Neural progenitor cell (in vitro differentiated cells): ENCODE measurements around the gene AJUBA.

ENCODE experiments used
- CTCF ChIP-seq: fragments of 200-600 bp; sonication (generic); IDR thresholded peaks from 2 replicates; pipeline ENCODE4 v1.5.1; 2017; ENCODE audit warnings: antibody characterized with exemption, mild to moderate bottlenecking
- EZH2 ChIP-seq: fragments of 200-600 bp; sonication (generic); IDR thresholded peaks from 2 replicates; pipeline ENCODE4 v1.6.1; 2017; ENCODE audit warnings: antibody characterized with exemption, mild to moderate bottlenecking, moderate library complexity
- EZH2phosphoT487 ChIP-seq: fragments of 200-600 bp; sonication (generic); IDR thresholded peaks from 2 replicates; pipeline ENCODE4 v1.6.1; 2017; ENCODE audit warnings: antibody characterized with exemption

GRCh38 chr14:23008831-23009230 is 26.5 kb upstream of the AJUBA start:
- TF ChIP-seq EZH2phosphoT487, result no peak
- TF ChIP-seq CTCF, result no peak
- no peak for TF ChIP-seq EZH2
